Measurements from ENCODE around the gene BCL2A1.
"Not testable (repeated sequence)": the region's sequence is repeated elsewhere in the genome, so short reads cannot be mapped to it uniquely, and the experiment has no call there.

DNA sequence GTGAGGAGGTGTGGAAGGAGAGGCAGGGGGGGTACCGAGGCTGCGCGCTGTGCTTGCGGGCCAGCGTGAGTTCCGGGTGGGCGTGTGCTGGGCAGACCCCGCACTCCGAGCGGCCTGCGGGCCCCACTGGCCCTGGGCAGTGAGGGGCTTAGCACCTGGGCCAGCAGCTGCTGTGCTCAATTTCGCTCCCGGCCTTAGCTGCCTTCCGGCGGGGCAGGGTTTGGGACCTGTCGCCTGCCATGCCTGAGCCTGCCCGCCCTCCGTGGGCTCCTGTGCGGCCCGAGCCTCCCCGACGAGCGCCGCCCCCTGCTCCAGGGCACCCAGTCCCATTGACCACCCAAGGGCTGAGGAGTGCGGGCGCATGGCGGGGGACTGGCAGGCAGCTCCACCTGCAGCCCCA lies 45.5 kb upstream of the BCL2A1 start:
- TF ChIP-seq, protein P1, sequence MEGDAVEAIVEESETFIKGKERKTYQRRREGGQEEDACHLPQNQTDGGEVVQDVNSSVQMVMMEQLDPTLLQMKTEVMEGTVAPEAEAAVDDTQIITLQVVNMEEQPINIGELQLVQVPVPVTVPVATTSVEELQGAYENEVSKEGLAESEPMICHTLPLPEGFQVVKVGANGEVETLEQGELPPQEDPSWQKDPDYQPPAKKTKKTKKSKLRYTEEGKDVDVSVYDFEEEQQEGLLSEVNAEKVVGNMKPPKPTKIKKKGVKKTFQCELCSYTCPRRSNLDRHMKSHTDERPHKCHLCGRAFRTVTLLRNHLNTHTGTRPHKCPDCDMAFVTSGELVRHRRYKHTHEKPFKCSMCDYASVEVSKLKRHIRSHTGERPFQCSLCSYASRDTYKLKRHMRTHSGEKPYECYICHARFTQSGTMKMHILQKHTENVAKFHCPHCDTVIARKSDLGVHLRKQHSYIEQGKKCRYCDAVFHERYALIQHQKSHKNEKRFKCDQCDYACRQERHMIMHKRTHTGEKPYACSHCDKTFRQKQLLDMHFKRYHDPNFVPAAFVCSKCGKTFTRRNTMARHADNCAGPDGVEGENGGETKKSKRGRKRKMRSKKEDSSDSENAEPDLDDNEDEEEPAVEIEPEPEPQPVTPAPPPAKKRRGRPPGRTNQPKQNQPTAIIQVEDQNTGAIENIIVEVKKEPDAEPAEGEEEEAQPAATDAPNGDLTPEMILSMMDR (IDR thresholded peaks at IDR 0.05; ENCODE audit: insufficient read depth, low read length, poor library complexity, severe bottlenecking) = not testable (repeated sequence)
- TF ChIP-seq EZH2phosphoT487 (conservative IDR thresholded peaks at IDR 0.05; ENCODE audit: low read length) = not testable (repeated sequence)

All from SU-DHL-6 (cell line).